ENCODE data around the gene RSPH3. TPM values are rescaled to one million over a fixed set of nuclear protein-coding genes. Genes with fewer than 3 reads are reported as not detected.

Gene RSPH3
- total and polyA plus RNA-seq, 10 of the 15 experiments (the other 5 are each of a cell fraction or from before 2014, with no cell fraction given) = 0.40 to 3.5 (median 1.4) TPM

GRCh38 chr6:159002432-159003155 is 2.6 kb upstream of the RSPH3 start:
- TF ChIP-seq ZBTB40 (IDR thresholded peaks at IDR 0.05; ENCODE audit: borderline replicate concordance) = no peak
- no peak for TF ChIP-seq ZNF592 (IDR thresholded peaks at IDR 0.05)
- TF ChIP-seq RB1 (IDR thresholded peaks at IDR 0.05; ENCODE audit: borderline replicate concordance) = no peak
- TF ChIP-seq SREBF2 (IDR thresholded peaks at IDR 0.05; ENCODE audit: low read length) = no peak
- TF ChIP-seq BACH1 (IDR thresholded peaks at IDR 0.05; ENCODE audit: borderline replicate concordance) = no peak
- no peak for TF ChIP-seq NFYB (IDR thresholded peaks at IDR 0.05; ENCODE audit: insufficient read depth, low read depth, low read length)
- no peak for TF ChIP-seq CREB1 (IDR thresholded peaks at IDR 0.05; ENCODE audit: low read depth)
- no peak for TF ChIP-seq MEF2A (IDR thresholded peaks at IDR 0.05; ENCODE audit: insufficient read depth, low read depth, low read length)
- TF ChIP-seq MYC (IDR thresholded peaks at IDR 0.05; ENCODE audit: insufficient read depth, insufficient read length, insufficient replicate concordance, low read length, severe bottlenecking) = no peak
- no peak for TF ChIP-seq TCF12 (IDR thresholded peaks at IDR 0.05; ENCODE audit: low read depth, low read length)
- TF ChIP-seq EED (IDR thresholded peaks at IDR 0.05; ENCODE audit: low read depth) = no peak
- 83% methylated on average over 12 of the region's 12 CpGs for WGBS (ENCODE audit: insufficient coverage, insufficient replicate concordance, low lambda C conversion rate, missing lambda C conversion rate)
- no peak overlapping the region for H2AFZ ChIP-seq (ENCODE audit: control insufficient read depth, low read depth, low read length)
- H3K27me3 ChIP-seq (replicated peaks in 1 of 2; ENCODE audit: control insufficient read depth in 2 of 2, insufficient read depth in 2 of 2, low read length in 1 of 2) = no peaks in the 10 kb centered on the region
- in situ Hi-C loops (cut with MboI) (loop anchor here (5.0 to 25.0 kb wide), 2 partner anchors 130 to 460 kb away; no protein-coding TSS in a partner anchor), intact Hi-C loops (cut with micrococcal nuclease; ENCODE audit: unreplicated experiment) (no loop called here)
- SMC1A ChIA-PET (ENCODE audit: uncharacterized antibody, unreplicated experiment) = interaction anchor here (1.6 to 15.8 kb wide), 4 partner anchors 29 to 148 kb away, joined by 4 to 517 read pairs (median 154); no protein-coding TSS in a partner anchor
- H3K4me2 ChIP-seq (ENCODE audit: control insufficient read depth, insufficient read depth) = no peak overlapping the region
- H3K4me3 ChIP-seq = no peak overlapping the region
- no peaks in the 10 kb centered on the region for H3K9me3 ChIP-seq (replicated peaks; ENCODE audit: control insufficient read depth, insufficient read depth, low read length)
- CTCF ChIA-PET = interaction anchor here (0.6 to 14.0 kb wide), 6 partner anchors 30 to 296 kb away, joined by 3 to 631 read pairs (median 3); no protein-coding TSS in a partner anchor
- FAIRE-seq (no peak), DNase-seq (ENCODE audit: low read depth, low spot score) (no peak), ATAC-seq (no peak)
- no peaks in the 10 kb centered on the region for H3K36me3 ChIP-seq (ENCODE audit: control insufficient read depth in 2 of 2, insufficient read depth in 2 of 2, low read length in 1 of 2)
- no TSS peak for BruUV-seq (replicated peaks)
- RAD21 ChIA-PET (ENCODE audit: unreplicated experiment) = interaction anchor here (0.7 to 10.2 kb wide), 5 partner anchors 42 to 132 kb away, joined by 3 to 233 read pairs (median 5); partner anchors contain the start of gene TAGAP
- H3K27ac ChIP-seq (ENCODE audit: control insufficient read depth, insufficient read depth) = no peak overlapping the region
- H3K79me2 ChIP-seq (ENCODE audit: control insufficient read depth, insufficient read depth, low read length) = no peaks in the 10 kb centered on the region
- POLR2A ChIA-PET = interaction anchor here (0.6 to 1.2 kb wide), 2 partner anchors 8 to 12 kb away, joined by 4 to 6 read pairs; no protein-coding TSS in a partner anchor
- H4K20me1 ChIP-seq (ENCODE audit: control insufficient read depth, insufficient read depth) = no peaks in the 10 kb centered on the region
- no peaks in the 10 kb centered on the region; the same call in 1 of the 2 replicates for H3K4me1 ChIP-seq (ENCODE audit: control insufficient read depth, insufficient read depth, low read length)
- H3K9ac ChIP-seq (ENCODE audit: control insufficient read depth, insufficient read depth, low read length) = no peak overlapping the region

Measured in GM12878 (cell line).